Tibial nerve (tissue), 4 donors: ENCODE results near the gene NKAIN4. TPM values are rescaled to one million over a fixed set of nuclear protein-coding genes. Genes with fewer than 3 reads are reported as not detected.

Experiments
- DNase-seq, 2 donors: peaks; one replicate each; pipeline ENCODE4 v3.0.0-alpha.2; 2019; ENCODE audit warnings: low spot score in 2 of 2
- H3K27ac ChIP-seq, 4 donors: fragments of 200-600 bp; sonication (generic) in 3 of 4; one replicate each; pipeline ENCODE4 v1.5.1; 2017 to 2019; ENCODE audit warnings: mild to moderate bottlenecking in 1 of 4
- H3K27me3 ChIP-seq, 2 donors: fragments of 200-600 bp; sonication (generic) in 1 of 2; one replicate each; pipeline versions ENCODE4 v1.5.1 to v1.6.0; 2017 to 2019
- H3K36me3 ChIP-seq, 3 donors: fragments of 200-600 bp; sonication (generic); one replicate each; pipeline ENCODE4 v1.5.1; 2018 to 2019
- H3K4me1 ChIP-seq, 4 donors: fragments of 200-600 bp; sonication (generic) in 3 of 4; one replicate each; pipeline ENCODE4 v1.5.1; 2017 to 2019
- H3K4me3 ChIP-seq, 4 donors: fragments of 200-600 bp; sonication (generic) in 3 of 4; one replicate each; pipeline ENCODE4 v1.5.1; 2017 to 2019; ENCODE audit warnings: mild to moderate bottlenecking in 1 of 4, moderate library complexity in 1 of 4
- H3K9me3 ChIP-seq, 4 donors: fragments of 200-600 bp; sonication (generic) in 3 of 4; one replicate each; pipeline ENCODE4 v1.5.1; 2017 to 2019
- CTCF ChIP-seq, 5 experiments: fragments of 200-600 bp in 3 of 5; fragments of 450-650 bp in 2 of 5; sonication (generic) in 3 of 5; IDR thresholded peaks; one replicate each; pipeline ENCODE4 v1.5.1; 2016 to 2019; ENCODE audit warnings: antibody characterized with exemption in 5 of 5, mild to moderate bottlenecking in 3 of 5, moderate library complexity in 2 of 5
- EP300 ChIP-seq, 2 donors: sonication (generic); formaldehyde crosslinking; IDR thresholded peaks; one replicate each; pipeline ENCODE4 v1.6.1; 2017; ENCODE audit warnings: antibody characterized with exemption in 2 of 2, mild to moderate bottlenecking in 1 of 2
- POLR2A ChIP-seq, 2 donors: fragments of 450-650 bp; IDR thresholded peaks; one replicate each; pipeline ENCODE4 v1.6.1; 2017; ENCODE audit warnings: antibody characterized with exemption in 2 of 2, mild to moderate bottlenecking in 2 of 2, moderate library complexity in 2 of 2
- WGBS, 2 donors: methylation state at CpG; one replicate each; pipeline ENCODE4 v1.1.5; 2018; 5-methylcytosine and 5-hydroxymethylcytosine counted together
- total RNA-seq, 4 donors: library from RNA; depleted of rRNA; stranded (reverse); fragments of >200 nt; gene quantifications; one replicate each; pipeline ENCODE4 v1.1.0, GENCODE V29; 2016

Gene NKAIN4
- total RNA-seq, 4 donors from 2014 or later, result 1.2 to 7.2 (median 3.1) TPM

DNA sequence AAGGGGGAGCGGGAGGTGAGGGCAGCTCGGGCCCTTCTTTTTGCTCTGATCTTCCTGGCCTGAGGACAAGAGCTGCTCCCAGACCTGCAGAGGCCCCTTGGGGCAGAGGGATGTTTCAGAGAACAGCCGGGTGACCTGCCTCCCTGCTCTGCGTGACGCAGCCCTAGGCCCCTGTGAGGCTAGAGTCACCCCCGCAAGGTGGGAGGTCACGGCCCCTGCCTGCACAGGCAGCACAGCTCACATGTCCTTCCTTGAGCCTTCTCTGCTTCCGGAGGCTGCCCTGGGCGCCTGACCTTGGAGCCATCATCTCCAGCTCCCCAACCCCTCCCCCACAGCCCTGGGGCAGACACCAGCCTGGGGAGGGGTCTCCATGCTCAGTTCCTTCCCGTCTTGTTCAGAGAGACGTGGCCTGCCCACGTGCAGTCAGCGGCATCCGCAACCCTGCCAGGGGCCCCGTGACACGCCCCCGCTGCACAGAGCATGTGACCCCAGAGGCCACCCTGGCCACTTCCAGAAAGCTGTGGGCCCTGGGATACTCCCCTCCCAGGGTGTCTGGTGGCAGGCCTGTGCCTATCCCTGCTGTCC lies 18.8 kb downstream of the NKAIN4 start, which contains the start of gene BIRC7:
Gene BIRC7 (plus strand): TSS at position 507 of the 585 bp plus-strand sequence. CDS start 192 bp downstream, outside the sequence.
- peak within 1 kb of the TSS; percentile 64 to 85 (median 77) for H3K27ac ChIP-seq
- peaks cover 0 to 21% (median 4%) of the 10 kb centered on the region in 4 donors for H3K4me1 ChIP-seq
- peak within 1 kb of the TSS in 2 of 4 donors; percentile 3 to 39 for H3K4me3 ChIP-seq
- H3K9me3 ChIP-seq, result no peaks in the 10 kb centered on the region
- WGBS, 2 donors, result 10 to 32% methylated on average over 15 to 17 of the region's 17 CpGs
- peak in 1 of 2 donors; percentile 46 for TF ChIP-seq POLR2A (IDR thresholded peaks at IDR 0.05)
- TF ChIP-seq EP300 (IDR thresholded peaks at IDR 0.05), result peak in 1 of 2 donors; percentile 70
- no peak for TF ChIP-seq CTCF (IDR thresholded peaks at IDR 0.05)
- DNase-seq, result no peak
- H3K27me3 ChIP-seq, result peaks cover 0 to 6% of the 10 kb centered on the region in 2 donors
- no peaks in the 10 kb centered on the region for H3K36me3 ChIP-seq

GRCh38 chr20:63234693-63235398 lies 19.4 kb downstream of the NKAIN4 start:
- H3K27me3 ChIP-seq, result peaks cover 0 to 6% of the 10 kb centered on the region in 2 donors
- WGBS, 2 donors, result 30 to 34% methylated on average over 16 to 17 of the region's 20 CpGs
- no peak overlapping the region for H3K4me3 ChIP-seq
- TF ChIP-seq CTCF (IDR thresholded peaks at IDR 0.05), result peak in 2 of 5 experiments; percentile 4 to 12
- TF ChIP-seq EP300 (IDR thresholded peaks at IDR 0.05), result no peak
- no peaks in the 10 kb centered on the region for H3K36me3 ChIP-seq
- H3K27ac ChIP-seq, result peak overlapping the region in 3 of 4 donors; percentile 64 to 85 (median 85)
- H3K9me3 ChIP-seq, result no peaks in the 10 kb centered on the region
- DNase-seq, result no peak
- H3K4me1 ChIP-seq, result peaks cover 0 to 27% (median 4%) of the 10 kb centered on the region in 4 donors

GRCh38 chr20:63233924-63234323 lies 20.3 kb downstream of the NKAIN4 start:
- Histone ChIP-seq H3K27ac (peak overlapping the region in 1 of 4 donors; percentile 85), H3K36me3 (no peaks in the 10 kb centered on the region), H3K4me1 (peaks cover 0 to 29% (median 4%) of the 10 kb centered on the region in 4 donors), H3K9me3 (no peaks in the 10 kb centered on the region), H3K27me3 (peaks cover 0 to 6% of the 10 kb centered on the region in 2 donors), H3K4me3 (no peak overlapping the region)
- TF ChIP-seq POLR2A (IDR thresholded peaks at IDR 0.05) (no peak), EP300 (IDR thresholded peaks at IDR 0.05) (no peak), CTCF (IDR thresholded peaks at IDR 0.05) (no peak)
- 71 to 78% methylated on average over 17 of the region's 17 CpGs for WGBS, 2 donors
- DNase-seq, result no peak

DNA sequence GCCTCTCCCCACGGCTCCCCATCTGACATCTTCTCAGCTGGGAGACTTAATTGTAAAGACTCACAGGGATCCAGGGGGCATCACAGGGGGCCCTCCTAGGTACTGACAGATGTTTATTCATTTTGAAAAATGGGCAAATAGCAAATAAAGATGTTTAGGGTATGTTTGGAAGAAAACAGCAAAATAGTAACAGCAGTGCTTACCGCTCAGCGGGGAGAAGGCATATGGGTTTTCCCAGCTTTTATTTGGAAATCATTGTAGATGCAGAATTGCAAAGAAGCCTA lies 21.3 kb downstream of the NKAIN4 start:
- Histone ChIP-seq H3K36me3 (no peaks in the 10 kb centered on the region), H3K4me3 (no peak overlapping the region), H3K27me3 (peaks cover 0 to 6% of the 10 kb centered on the region in 2 donors), H3K9me3 (no peaks in the 10 kb centered on the region), H3K27ac (peak overlapping the region in 1 of 4 donors; percentile 38), H3K4me1 (peaks cover 0 to 23% (median 4%) of the 10 kb centered on the region in 4 donors)
- WGBS, 2 donors, result 65 to 100% methylated on average over 2 to 3 of the region's 3 CpGs
- TF ChIP-seq POLR2A (IDR thresholded peaks at IDR 0.05) (no peak), CTCF (IDR thresholded peaks at IDR 0.05) (no peak)
- DNase-seq, result no peak
